GM12892 (cell line): ENCODE results near the gene ZMYND10.

ENCODE experiments used
- POLR2A ChIP-seq: IDR thresholded peaks from 2 replicates; pipeline ENCODE4 v1.6.1; 2011; ENCODE audit warnings: low read depth, low read length, control low read depth
- POLR2AphosphoS5 ChIP-seq: IDR thresholded peaks from 2 replicates; pipeline ENCODE4 v1.6.1; 2011; ENCODE audit warnings: low read depth, low read length, control low read depth
- TAF1 ChIP-seq: IDR thresholded peaks from 2 replicates; pipeline ENCODE4 v1.6.1; 2011; ENCODE audit warnings: low read depth, mild to moderate bottlenecking, control low read depth, low read length, borderline replicate concordance

- TF ChIP-seq POLR2A (no peak), POLR2AphosphoS5 (no peak), TAF1 (no peak)
These were observed 23.6 kb upstream of the ZMYND10 start for GRCh38 chr3:50369012-50369670.
